MM.1S (cell line): ENCODE data around the gene PCDHB9.
"Not testable (repeated sequence)": the region's sequence is repeated elsewhere in the genome, so short reads cannot be mapped to it uniquely, and the experiment has no call there.

Source experiments
- EZH2phosphoT487 ChIP-seq: fragments of 300-600 bp; sonication (generic); IDR thresholded peaks from 2 replicates; pipeline ENCODE4 v1.6.1; 2018; ENCODE audit warnings: antibody characterized with exemption, low read length
- TF ChIP-seq, protein P1 (sequence below): fragments of 300-600 bp; sonication (generic); IDR thresholded peaks from 2 replicates; pipeline ENCODE4 v1.5.1; 2016; ENCODE audit warnings: antibody characterized with exemption, low read length, mixed read lengths

DNA sequence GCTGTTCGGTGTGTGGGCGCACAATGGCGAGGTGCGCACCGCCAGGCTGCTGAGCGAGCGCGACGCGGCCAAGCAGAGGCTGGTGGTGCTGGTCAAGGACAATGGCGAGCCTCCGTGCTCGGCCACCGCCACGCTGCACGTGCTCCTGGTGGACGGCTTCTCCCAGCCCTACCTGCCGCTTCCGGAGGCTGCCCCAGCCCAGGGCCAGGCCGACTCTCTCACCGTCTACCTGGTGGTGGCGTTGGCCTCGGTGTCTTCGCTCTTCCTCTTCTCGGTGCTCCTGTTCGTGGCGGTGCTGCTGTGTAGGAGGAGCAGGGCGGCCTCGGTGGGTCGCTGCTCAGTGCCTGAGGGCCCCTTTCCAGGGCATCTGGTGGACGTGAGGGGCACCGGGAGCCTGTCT is 7.1 kb upstream of the PCDHB9 start:
- not testable (repeated sequence) for TF ChIP-seq EZH2phosphoT487
- TF ChIP-seq, protein P1, sequence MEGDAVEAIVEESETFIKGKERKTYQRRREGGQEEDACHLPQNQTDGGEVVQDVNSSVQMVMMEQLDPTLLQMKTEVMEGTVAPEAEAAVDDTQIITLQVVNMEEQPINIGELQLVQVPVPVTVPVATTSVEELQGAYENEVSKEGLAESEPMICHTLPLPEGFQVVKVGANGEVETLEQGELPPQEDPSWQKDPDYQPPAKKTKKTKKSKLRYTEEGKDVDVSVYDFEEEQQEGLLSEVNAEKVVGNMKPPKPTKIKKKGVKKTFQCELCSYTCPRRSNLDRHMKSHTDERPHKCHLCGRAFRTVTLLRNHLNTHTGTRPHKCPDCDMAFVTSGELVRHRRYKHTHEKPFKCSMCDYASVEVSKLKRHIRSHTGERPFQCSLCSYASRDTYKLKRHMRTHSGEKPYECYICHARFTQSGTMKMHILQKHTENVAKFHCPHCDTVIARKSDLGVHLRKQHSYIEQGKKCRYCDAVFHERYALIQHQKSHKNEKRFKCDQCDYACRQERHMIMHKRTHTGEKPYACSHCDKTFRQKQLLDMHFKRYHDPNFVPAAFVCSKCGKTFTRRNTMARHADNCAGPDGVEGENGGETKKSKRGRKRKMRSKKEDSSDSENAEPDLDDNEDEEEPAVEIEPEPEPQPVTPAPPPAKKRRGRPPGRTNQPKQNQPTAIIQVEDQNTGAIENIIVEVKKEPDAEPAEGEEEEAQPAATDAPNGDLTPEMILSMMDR = not testable (repeated sequence)
